IPS DF 4.7 (cell line): ENCODE measurements around the gene NUP43.
"Not testable (repeated sequence)": the region's sequence is repeated elsewhere in the genome, so short reads cannot be mapped to it uniquely, and the experiment has no call there.

Experiments
- DNase-seq: peaks from one replicate; pipeline ENCODE4 v3.0.0-alpha.2; 2013; ENCODE audit warnings: low spot score; ENCODE audit errors: extremely low read depth

NUP43 gene, protein sequence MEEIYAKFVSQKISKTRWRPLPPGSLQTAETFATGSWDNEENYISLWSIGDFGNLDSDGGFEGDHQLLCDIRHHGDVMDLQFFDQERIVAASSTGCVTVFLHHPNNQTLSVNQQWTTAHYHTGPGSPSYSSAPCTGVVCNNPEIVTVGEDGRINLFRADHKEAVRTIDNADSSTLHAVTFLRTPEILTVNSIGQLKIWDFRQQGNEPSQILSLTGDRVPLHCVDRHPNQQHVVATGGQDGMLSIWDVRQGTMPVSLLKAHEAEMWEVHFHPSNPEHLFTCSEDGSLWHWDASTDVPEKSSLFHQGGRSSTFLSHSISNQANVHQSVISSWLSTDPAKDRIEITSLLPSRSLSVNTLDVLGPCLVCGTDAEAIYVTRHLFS

DNA sequence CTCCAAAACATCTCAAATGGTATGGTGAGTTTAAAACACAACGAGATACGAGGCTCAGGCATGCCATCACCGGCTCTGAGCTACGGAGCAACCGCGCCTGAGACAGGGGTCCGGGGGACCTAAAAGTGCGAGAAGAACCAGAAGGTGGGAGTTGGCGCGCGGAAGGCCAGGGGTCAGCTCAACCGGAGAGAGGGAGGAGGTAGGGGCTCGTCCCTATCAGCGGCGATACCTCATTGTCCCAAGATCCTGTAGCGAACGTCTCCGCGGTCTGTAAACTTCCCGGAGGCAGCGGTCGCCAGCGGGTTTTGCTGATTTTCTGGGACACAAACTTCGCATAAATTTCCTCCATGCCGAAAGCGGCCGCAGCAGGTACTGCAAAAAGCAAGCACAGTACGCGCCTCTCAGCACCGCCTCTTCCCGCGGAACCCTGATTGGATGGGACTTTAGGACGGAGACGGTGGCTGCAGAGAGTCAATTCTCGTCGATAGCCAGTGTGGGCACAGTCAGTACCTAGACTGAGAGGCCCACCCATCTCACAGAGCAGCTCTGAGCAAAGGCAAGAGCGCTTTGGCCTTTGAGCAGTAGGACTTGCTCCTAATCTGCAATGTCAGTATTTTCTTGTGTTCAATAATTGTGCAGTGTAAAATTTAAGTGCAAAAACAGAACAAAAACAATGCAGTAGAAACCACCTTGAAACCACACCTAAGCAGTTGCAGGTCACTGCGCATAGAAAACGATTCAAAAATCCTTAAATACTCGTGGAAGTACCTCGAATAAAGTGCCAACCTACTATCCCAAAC lies at the start of gene NUP43:
Gene NUP43, minus strand, starts transcription at position 383 of the 800 bp plus-strand sequence. Its CDS starts 34 bp downstream, at position 349.
- DNase-seq = no peak

DNA sequence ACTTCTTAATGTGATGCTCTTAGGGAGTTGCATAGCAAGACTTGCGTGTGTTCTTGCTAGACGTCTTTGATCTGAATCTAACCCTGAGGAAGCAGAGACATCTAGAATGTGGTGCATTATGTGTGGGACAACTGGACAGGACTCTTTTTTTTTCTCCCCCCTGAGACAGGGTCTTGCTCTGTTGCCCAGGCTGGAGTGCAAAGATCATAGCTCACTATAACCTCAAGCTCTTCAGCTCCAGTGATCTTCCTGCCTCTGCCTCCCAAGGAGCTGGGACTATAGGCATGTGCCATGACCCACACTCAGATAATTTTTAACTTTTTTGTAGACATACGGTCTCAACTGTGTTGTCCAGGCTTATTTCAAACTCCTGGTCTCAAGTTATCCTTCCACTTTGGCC lies 37.2 kb upstream of the NUP43 start:
- no peak for DNase-seq

DNA sequence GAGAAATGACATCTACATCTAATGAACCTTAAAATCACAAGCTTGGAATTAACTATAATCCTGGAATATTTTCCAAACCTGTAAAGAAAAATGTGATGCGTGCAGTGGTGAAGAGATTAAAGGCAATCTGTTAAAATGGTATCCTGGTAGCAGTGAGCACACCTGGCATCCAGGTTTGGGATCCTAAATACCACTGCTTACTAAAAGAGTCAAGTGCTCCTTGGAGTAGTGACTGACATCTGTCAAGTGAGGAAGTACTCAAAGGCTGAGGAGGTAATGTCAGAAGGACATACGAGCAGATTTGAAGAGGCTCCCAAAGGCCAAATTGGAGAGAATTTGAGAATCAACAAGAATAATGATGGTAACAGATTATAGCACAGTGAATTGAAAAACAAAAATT lies 36.0 kb upstream of the NUP43 start:
- no peak for DNase-seq

DNA sequence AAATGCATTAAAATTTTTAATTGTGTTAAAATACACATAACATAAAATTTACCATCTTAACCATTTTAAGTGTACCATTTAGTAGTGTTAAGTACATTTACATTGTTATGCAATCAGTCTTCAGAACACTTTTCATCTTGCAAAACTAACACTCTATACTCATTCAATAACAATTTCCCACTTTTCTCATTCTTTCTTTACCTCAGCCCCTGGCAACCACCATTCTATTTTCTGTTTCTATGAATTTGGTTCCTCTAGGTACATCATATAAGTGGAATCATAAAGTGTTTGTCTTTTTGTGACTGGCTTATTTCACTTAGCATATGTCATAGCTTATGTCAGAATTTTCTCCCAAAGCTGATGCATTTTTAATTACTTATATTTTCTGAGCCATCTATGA lies 35.4 kb upstream of the NUP43 start:
- DNase-seq = no peak

DNA sequence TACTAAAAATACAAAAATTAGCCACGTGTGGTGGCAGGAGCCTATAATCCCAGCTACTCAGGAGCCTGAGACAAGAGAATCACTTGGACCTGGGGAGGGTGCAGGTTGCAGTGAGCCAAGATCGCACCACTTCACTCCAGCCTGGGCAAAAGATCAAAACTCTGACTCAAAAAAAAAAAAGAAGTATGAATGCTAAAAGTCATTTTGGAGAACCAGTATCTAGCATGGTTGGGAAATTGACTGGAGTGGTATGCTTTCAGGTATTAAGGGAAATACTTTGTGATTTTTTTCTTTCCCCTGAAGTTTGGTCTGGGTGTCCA lies 33.3 kb upstream of the NUP43 start:
- DNase-seq = no peak

DNA sequence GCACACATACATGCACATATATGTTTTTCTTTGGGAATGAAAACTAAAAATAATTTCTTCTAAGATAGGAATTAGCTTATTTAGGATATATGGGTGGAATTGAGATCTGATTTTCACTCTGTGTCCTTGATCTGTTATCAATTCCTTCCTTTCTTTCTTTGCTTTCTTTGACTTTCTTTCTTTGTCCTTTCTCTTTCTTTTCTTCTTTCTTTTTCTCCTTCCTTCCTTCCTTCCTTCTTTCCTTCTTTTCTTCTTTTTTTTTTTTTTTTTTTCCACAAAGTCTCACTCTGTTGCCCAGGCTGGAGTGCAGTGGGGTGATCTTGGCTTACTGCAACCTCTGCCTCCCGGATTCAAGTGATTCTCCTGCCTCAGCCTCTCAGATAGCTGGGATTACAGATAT lies 31.3 kb upstream of the NUP43 start:
- no peak for DNase-seq

DNA sequence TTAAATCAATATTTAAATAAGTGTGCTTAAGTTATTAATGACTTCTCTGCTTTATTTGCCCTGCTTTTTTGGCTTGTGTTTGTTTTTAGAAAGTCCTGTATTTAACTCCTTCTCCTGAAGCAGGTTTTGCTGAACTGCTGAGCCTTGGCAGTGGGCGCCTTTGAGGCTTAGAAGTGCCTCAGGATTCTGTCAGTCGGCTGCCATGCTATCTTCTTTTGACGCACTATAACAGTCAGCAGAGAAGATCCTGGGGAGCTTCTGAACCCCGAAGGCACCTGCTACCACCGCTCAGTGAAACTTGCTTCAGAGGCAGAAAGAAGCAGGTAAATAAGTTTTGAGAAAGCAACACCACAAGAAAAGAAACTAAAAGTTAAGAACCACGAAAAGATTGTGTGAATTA lies 25.6 kb upstream of the NUP43 start:
- DNase-seq = no peak

DNA sequence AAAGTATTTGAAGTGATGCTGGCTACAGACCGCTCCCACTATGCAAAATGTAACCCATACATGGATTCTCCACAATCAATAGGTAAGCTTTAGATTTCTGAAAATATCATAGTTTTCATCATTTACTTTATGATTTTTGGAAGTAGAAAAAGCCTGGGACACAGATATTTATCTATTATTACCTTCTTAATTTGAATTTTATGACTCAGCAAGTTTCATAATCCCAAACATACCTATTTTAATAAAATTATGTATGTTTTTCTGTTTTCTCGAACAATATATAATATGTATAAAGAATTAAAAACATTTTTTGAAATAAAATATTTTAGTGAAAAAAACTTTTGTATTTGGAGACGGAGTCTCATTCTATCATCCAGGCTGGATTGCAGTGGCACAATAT lies 24.9 kb upstream of the NUP43 start:
- DNase-seq = no peak

DNA sequence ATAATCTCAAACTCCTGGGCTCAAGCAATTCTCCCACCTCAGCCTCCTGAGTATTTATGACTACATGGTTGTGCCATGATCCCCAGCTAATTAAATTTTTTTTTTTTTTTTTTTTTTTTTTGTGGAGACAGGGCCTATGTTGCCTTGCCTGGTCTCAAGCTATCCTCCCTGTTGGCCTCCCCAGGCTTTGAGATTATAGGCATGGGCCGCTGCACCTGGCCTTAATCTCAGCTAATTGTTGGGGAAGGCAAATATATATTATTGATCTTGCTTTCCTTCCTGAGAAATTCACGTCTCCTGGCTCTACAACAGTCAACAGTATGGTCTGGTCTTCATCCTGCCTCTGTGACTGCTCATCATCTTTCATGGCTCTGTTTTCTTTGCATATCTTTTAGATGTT lies 23.3 kb upstream of the NUP43 start:
- DNase-seq = no peak

DNA sequence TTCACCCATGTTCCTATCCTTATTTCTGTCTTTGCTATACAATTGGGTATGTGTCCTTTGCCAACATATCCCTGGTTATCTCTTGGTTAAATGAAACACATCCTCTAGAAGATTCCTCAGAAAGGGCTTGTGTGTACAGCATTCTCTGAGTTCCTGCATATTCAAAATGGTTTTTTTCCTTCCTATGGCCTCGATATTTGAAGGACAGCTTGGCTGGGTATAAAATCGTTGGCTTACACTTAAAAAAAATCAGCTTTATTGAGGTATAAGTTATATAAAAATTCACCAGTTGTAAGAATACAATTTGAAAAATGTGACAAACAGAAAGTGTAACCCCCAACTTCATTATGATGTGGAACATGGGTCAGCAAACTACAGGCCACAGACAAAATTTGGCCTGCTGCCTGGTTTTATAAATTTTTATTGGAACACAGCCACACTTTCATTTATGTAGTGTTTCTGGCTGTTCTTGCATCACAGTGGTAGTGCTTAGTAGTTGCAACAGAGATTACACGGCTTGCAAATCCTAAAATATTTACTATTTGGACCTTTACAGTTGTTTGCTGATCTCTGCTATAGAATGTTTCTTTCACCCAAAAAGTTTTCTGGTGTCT lies 19.9 kb upstream of the NUP43 start:
- DNase-seq = no peak

DNA sequence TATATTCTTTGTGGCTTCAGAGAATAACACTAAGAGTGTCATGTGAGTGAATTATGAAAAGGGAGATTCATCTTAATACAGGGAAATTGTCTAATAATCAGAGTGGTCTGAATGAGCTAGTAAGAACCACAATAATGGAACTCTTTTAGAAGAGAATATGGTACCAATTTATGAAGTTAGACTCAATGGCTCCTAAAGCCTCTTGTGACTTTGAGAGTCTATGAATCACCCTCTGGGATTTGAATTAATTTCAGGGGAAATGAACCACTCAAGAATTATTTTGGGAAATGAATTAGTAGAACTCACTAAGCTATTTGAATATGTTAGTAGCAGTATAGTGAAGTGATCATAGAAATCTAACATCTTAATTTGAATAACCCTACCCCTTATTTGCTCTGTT lies 17.5 kb upstream of the NUP43 start:
- DNase-seq = no peak

DNA sequence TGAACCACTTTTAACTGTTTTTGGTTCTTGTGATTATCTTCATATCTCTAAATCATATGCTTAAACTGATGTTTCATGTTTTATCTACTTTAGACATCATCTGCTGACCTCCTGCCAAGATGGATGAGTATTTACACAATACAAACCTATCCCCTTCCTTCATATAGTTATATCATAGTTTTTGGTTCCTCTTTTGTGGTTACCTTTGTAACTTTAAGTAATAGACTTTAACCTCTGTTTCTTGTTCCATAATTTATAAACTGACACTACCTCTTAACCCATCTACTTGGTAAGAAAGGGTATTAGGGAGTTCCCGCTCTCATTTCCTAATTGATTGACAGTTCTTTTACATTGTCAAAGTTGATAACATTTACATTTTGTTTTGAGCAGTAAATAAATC lies 15.1 kb upstream of the NUP43 start:
- no peak for DNase-seq

DNA sequence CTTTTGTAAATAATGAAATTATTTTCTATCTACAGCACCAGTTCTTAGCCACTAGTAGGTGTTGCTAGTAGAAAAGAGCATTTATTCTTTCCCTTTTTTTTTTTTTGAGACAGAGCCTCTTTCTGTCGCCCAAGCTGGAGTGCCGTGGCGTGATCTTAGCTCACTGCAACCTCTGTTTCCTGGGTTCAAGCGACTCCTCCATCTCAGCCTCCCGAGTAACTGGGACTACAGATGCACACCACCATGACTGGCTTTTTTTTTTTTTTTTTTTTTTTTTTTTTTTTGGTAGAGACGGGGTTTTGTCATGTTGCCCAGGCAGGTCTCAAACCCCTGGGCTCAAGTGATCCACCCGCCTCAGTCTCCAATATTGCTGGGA lies 9.9 kb upstream of the NUP43 start:
- no peak for DNase-seq

DNA sequence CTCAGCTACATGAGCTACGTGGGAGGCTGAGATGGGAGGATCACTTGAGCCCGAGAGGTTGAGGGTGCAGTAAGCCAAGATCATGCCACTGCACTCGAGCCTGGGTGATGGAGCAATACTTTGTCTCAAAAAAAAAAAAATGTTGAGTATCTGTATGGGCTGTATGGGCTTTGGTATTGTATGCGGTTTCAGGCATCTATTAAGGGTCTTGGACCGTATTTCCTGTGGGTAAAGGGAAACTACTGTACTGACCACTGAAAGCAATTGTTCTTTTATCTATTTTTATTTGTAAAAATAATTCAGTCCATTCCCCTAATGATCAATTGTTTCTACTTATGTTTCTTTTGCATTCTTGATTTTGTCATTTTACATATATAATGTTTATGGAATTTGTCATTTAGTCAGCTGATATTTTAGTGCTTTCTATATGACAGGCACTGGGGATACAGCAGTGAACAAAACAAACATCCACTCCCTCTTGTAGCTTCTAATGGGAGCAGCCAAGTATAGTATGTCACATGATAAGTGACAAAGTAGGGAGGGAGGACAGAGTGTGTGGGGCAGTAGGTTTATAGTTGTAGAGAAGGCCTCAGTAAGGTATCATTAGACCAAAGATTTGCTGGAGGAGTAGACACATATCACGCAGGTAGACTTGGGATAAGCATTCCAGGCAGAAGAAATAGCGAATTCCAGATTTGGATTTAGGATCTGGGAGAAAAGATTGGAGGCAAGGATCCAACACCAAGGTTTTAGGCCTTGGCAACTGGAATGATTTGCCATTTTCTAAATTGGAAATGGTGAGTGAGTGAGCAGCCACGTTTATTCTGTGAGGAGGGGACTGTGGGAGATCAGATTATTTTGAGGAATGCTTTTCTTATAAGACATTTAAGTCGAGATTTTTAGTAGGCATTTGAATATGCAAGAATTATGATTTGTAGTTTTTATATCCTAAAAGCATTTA lies 9.3 kb upstream of the NUP43 start:
- no peak for DNase-seq

DNA sequence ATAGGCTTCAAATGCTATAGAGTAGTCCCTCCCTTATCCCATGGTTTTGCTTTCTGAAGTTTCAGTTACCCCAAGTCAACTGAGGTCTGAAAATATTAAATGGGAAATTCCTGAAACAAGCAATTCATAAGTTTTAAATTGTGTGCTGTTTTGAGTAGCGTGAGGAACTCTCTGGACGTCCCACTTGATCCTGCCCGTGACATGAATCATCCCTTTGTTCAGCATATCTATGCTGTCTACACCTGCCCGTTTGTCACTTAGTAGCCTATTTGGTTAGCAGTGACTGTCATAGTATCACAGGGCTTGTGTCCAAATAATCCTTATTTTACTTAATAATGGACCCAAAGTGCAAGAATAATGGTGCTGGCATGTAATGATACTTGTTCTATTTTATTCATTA lies 8.2 kb upstream of the NUP43 start:
- DNase-seq = no peak

DNA sequence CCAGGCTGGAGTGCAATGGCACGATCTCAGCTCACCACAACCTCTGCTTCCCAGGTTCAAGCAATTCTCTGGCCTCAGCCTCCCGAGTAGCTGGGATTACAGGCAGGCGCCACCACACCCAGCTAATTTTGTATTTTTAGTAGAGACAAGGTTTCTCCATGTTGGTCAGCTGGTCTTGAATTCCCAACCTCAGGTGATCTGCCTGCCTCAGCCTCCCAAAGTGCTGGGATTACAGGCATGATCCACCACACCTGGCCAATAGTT lies 7.0 kb upstream of the NUP43 start:
- not testable (repeated sequence) for DNase-seq

DNA sequence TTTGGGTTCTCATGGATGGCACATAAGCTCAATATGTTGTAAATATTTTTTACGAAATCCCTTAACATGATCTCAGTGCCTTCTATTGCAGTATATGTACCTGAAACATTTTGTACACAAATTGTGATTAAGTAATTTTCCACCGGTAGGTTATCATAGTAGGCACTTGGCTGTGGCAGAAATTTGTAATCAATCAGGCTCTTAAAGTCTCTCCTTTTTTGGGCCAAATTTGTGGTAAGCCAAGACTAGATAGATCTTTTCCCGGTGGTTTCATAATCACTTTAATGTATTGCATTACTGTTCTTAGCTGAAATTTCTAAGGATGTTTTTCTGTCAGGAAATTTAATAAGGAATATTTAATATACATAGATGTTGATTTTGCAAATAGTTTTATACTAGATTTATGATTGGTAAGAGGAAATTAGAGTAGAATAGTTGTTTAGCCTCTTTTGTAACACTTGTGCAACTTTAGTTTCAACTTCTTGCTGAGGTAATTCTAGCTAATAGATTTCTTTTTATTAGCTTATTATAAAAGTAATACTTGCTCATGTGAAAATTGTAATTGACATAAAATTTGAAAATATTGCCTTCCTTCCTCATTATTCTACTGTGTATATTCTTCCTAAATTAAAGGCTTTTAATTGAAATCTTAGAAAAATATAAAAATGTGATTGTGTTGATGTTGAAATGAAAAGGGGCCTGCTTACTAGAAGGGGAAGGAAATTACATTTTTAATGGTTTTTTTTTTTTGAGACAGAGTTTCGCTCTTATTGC lies 6.5 kb upstream of the NUP43 start:
- DNase-seq = no peak

DNA sequence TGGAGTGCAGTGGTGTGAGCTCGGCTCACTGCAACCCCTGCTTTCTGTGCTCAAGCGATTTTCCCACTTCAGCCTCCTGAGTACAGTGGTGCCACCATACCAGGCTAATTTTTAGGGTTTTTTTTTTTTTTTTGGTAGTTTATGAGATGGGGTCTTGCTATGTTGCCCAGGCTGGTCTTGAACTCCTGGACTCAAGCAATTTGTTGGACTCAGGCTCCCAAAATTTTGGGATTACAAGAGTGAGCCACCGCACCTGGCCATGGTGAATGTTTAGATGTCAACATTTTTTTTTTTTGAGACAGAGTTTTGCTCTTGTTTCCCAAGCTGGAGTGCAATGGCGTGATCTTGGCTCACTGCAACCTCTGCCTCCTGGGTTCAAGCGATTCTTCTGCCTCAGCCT lies 5.6 kb upstream of the NUP43 start:
- DNase-seq = not testable (repeated sequence)

DNA sequence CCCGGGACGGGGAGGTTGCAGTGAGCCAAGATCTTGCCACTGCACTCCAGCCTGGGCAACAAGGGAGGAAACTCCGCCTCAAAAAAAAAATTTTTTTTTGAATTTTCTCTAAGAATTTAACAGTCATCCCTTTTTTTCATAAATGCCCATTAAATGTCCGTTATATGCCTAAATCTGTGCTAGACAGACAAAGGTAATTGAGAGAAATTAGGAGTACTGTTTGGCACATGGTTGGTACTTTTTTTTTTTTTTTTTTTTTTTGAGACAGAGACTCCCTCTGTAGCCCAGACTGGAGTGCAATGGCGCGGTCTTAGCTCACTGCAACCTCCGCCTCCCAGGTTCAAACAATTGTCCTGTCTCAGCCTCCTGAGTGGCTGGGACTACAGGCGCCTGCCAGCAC lies 4.9 kb upstream of the NUP43 start:
- DNase-seq = no peak

DNA sequence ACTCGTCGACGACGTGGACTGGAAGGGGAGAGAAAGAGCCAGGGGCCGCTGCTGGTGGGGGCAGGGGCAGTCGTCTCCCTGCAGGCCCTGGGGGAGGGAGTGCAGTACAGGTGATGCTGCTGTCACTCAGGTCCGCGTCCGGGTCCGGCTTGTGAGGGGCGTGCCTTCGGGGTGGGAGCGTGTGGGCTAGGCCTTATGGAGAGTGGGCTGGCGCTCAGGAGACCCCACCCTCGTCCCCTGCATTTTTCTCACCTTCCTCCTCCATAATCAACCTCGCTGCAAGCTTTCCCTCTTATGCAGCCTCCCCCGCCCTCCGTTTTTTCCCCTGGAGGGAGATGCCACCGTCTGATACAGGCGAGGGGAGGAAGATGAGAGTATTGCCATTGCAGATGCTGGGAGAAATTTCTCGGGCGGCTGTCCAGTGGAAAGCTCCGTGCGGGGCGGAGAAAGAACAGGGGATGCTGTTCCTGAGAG lies 3.8 kb upstream of the NUP43 start:
- DNase-seq = no peak

DNA sequence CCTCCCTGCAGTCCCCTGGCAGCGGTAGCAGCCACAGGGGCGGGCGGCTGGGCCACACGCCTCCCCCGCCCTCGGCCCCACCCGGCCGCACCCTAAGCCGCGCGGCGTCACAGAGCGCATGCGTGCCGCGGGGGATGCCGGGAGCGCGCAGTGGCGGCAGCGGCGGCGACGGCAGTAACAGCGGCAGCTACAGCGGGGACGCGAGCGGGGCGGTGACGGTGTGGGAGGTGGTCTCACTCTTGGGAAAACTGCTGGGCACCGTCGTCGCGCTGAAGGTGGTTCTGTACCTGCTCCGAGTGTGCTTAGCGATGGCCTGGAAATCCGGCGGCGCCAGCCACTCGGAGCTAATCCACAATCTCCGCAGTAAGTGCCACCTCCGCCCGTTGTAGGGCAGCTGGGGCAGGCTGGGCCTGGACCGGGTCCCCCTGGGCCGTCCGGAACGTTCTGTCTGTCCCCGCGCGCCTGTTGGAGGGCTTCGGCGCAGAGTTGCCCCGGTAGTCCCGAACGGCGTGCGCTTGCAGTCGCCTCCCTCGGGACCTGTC lies 3.3 kb upstream of the NUP43 start, which contains the start of gene PCMT1:
Gene PCMT1, plus strand, starts transcription at position 148 of the 542 bp plus-strand sequence. Its CDS starts 161 bp downstream, at position 309.
- DNase-seq = no peak
